Measurements from ENCODE around the gene SLC25A41.
A peak's percentile ranks its signal among the peaks of the same experiment; 100 is the strongest.

DNA sequence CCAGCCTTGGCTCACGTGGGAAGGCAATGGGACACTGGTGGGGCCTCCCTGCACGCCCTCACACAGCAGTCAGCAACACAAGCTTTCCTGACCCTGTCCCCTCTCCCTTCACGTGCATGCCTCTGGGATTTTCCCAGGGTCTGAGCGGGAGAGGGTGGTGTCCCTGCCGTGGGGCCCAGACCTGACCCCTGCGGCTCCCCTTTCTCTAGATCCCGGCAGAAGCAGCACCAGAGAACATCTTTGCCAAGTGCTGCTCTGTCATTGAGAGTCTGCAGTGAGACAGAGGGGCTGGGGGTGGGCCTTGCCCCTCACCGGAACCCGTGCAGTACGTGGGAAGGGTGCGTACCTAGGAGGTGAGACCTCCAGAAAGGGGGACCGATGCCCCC is 21.5 kb downstream of the SLC25A41 start:
- TF ChIP-seq POLR2A (IDR thresholded peaks at IDR 0.05; ENCODE audit: extremely low read depth, insufficient read length): peak; percentile 22
- TF ChIP-seq, protein P1, sequence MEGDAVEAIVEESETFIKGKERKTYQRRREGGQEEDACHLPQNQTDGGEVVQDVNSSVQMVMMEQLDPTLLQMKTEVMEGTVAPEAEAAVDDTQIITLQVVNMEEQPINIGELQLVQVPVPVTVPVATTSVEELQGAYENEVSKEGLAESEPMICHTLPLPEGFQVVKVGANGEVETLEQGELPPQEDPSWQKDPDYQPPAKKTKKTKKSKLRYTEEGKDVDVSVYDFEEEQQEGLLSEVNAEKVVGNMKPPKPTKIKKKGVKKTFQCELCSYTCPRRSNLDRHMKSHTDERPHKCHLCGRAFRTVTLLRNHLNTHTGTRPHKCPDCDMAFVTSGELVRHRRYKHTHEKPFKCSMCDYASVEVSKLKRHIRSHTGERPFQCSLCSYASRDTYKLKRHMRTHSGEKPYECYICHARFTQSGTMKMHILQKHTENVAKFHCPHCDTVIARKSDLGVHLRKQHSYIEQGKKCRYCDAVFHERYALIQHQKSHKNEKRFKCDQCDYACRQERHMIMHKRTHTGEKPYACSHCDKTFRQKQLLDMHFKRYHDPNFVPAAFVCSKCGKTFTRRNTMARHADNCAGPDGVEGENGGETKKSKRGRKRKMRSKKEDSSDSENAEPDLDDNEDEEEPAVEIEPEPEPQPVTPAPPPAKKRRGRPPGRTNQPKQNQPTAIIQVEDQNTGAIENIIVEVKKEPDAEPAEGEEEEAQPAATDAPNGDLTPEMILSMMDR (IDR thresholded peaks at IDR 0.05; ENCODE audit: low read depth, low read length): no peak
- TF ChIP-seq, protein P2, sequence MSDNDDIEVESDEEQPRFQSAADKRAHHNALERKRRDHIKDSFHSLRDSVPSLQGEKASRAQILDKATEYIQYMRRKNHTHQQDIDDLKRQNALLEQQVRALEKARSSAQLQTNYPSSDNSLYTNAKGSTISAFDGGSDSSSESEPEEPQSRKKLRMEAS (IDR thresholded peaks at IDR 0.05; ENCODE audit: low read depth, low read length): no peak
- TF ChIP-seq MYC (IDR thresholded peaks at IDR 0.05; ENCODE audit: low read depth, low read length): no peak

All from NB4 (cell line).